Measurements from ENCODE around the gene LYZL6. TPM values are rescaled to one million over a fixed set of nuclear protein-coding genes. Genes with fewer than 3 reads are reported as not detected.

LYZL6 gene
- total and polyA plus RNA-seq, 10 of the 15 experiments (the other 5 are each of a cell fraction or from before 2014, with no cell fraction given), result not detected

DNA sequence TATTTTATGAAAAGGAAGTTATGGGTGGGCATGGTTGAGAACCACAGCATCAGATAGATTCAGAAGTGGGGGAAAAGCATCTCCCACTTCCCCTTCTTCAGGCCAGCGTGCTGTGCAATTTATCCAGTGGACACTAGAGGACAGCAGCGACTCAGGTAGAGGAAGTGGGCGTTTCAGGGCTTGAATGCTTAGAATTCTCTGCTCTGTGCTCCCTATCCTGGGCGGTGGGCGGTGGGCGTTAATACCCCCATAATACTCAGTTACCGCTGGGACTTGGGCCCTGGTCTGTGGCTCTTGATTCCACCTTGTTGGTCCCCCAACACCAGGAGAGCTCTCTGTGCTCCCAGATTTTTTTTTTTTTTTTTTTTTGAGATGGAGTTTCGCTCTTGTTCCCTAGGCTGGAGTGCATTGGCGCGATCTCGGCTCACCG is 3.7 kb upstream of the LYZL6 start (continued):
- TF ChIP-seq, protein P1, sequence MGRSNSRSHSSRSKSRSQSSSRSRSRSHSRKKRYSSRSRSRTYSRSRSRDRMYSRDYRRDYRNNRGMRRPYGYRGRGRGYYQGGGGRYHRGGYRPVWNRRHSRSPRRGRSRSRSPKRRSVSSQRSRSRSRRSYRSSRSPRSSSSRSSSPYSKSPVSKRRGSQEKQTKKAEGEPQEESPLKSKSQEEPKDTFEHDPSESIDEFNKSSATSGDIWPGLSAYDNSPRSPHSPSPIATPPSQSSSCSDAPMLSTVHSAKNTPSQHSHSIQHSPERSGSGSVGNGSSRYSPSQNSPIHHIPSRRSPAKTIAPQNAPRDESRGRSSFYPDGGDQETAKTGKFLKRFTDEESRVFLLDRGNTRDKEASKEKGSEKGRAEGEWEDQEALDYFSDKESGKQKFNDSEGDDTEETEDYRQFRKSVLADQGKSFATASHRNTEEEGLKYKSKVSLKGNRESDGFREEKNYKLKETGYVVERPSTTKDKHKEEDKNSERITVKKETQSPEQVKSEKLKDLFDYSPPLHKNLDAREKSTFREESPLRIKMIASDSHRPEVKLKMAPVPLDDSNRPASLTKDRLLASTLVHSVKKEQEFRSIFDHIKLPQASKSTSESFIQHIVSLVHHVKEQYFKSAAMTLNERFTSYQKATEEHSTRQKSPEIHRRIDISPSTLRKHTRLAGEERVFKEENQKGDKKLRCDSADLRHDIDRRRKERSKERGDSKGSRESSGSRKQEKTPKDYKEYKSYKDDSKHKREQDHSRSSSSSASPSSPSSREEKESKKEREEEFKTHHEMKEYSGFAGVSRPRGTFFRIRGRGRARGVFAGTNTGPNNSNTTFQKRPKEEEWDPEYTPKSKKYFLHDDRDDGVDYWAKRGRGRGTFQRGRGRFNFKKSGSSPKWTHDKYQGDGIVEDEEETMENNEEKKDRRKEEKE (IDR thresholded peaks at IDR 0.05), result no peak
- TF ChIP-seq SIX5 (IDR thresholded peaks at IDR 0.05; ENCODE audit: low read depth, low read length, severe bottlenecking) (no peak), YY1 (IDR thresholded peaks at IDR 0.05; ENCODE audit: low read depth, low read length) (0 out of 2 replicates have a peak, but pooled peaks have one; percentile 53), BHLHE40 (IDR thresholded peaks at IDR 0.05; ENCODE audit: borderline replicate concordance in 1 of 2, low read depth in 2 of 2, low read length in 1 of 2) (0 out of 4 replicates have a peak, but pooled peaks of 1 of the 2 experiments have one; percentile 36), NR2C1 (IDR thresholded peaks at IDR 0.05) (no peak), RAD21 (IDR thresholded peaks at IDR 0.05; ENCODE audit: insufficient read depth, low read depth, low read length) (peak; percentile 89), SREBF1 (IDR thresholded peaks at IDR 0.05; ENCODE audit: low read length) (no peak), CREB1 (IDR thresholded peaks at IDR 0.05; ENCODE audit: low read depth) (no peak), TBL1XR1 (IDR thresholded peaks at IDR 0.05; ENCODE audit: low read depth, low read length) (no peak), ZNF274 (IDR thresholded peaks at IDR 0.05; ENCODE audit: insufficient read depth, insufficient read length) (no peak), POLR2A (IDR thresholded peaks at IDR 0.05; ENCODE audit: low read depth, low read length) (no peak), WRNIP1 (IDR thresholded peaks at IDR 0.05; ENCODE audit: borderline replicate concordance, low read depth, low read length) (no peak), EZH2 (IDR thresholded peaks at IDR 0.05; ENCODE audit: borderline replicate concordance, control insufficient read depth, low read depth, low read length) (no peak)
- TF ChIP-seq, protein P2, sequence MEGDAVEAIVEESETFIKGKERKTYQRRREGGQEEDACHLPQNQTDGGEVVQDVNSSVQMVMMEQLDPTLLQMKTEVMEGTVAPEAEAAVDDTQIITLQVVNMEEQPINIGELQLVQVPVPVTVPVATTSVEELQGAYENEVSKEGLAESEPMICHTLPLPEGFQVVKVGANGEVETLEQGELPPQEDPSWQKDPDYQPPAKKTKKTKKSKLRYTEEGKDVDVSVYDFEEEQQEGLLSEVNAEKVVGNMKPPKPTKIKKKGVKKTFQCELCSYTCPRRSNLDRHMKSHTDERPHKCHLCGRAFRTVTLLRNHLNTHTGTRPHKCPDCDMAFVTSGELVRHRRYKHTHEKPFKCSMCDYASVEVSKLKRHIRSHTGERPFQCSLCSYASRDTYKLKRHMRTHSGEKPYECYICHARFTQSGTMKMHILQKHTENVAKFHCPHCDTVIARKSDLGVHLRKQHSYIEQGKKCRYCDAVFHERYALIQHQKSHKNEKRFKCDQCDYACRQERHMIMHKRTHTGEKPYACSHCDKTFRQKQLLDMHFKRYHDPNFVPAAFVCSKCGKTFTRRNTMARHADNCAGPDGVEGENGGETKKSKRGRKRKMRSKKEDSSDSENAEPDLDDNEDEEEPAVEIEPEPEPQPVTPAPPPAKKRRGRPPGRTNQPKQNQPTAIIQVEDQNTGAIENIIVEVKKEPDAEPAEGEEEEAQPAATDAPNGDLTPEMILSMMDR (IDR thresholded peaks at IDR 0.05 in 2 of 3, conservative IDR thresholded peaks at IDR 0.05 in 1 of 3; ENCODE audit: control insufficient read depth in 2 of 3, extremely low read depth in 1 of 3, insufficient read depth in 1 of 3, low read depth in 3 of 3, low read length in 3 of 3), result peak; percentile 84 to 97 (median 96)
